ENCODE results near the gene JAGN1.
"Not testable (repeated sequence)": the region's sequence is repeated elsewhere in the genome, so short reads cannot be mapped to it uniquely, and the experiment has no call there.

Gene JAGN1

GRCh38 chr3:9854291-9854940 is 36.0 kb upstream of the JAGN1 start:
- H3K27ac ChIP-seq (ENCODE audit: low read length); H3K36me3 ChIP-seq (ENCODE audit: control insufficient read depth, insufficient read depth, low read length); H3K27me3 ChIP-seq (ENCODE audit: control insufficient read depth, insufficient read depth, low read length); DNase-seq (ENCODE audit: low read depth, low spot score); H3K4me1 ChIP-seq (ENCODE audit: control insufficient read depth, insufficient read depth, low read length); H3K9me3 ChIP-seq (ENCODE audit: control insufficient read depth, insufficient read depth, low read length); H3K4me3 ChIP-seq (ENCODE audit: low read length): not testable (repeated sequence)
- WGBS (ENCODE audit: insufficient coverage, insufficient read length) = no CpG with 5 or more reads among the region's 11 CpGs

DNA sequence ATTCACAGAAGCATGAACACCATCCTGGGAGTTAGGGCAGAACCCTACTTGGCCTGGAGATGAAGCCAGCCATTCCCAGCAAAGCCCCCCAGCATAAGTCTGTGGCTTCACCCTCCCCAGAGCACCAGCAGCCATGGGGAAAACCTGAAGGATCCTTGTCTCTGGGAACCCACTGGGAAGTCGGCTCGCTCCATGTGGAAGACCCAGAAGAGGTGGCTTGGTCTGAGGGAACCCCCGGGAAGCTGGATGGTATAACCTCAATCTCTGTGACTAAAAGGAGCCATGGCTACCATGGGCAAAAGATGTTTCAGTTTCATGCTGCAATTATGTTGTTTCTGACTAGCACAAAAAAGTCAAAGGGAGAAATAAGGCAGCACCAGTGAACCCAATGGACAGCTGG is 34.8 kb upstream of the JAGN1 start:
- no peaks in the 10 kb centered on the region for H3K27me3 ChIP-seq (ENCODE audit: control insufficient read depth, insufficient read depth, low read length)

GRCh38 chr3:9859530-9860025 is 30.8 kb upstream of the JAGN1 start:
- no peak overlapping the region for H3K27ac ChIP-seq (ENCODE audit: low read length)
- H3K4me1 ChIP-seq (ENCODE audit: control insufficient read depth, insufficient read depth, low read length) = peaks cover 4% of the 10 kb centered on the region; the same call in 1 of the 2 replicates
- WGBS (ENCODE audit: insufficient coverage, insufficient read length) = no CpG with 5 or more reads among the region's 12 CpGs
- H3K4me3 ChIP-seq (ENCODE audit: low read length) = no peak overlapping the region
- no peak for DNase-seq (ENCODE audit: low read depth, low spot score)
- no peaks in the 10 kb centered on the region for H3K36me3 ChIP-seq (ENCODE audit: control insufficient read depth, insufficient read depth, low read length)
- no peaks in the 10 kb centered on the region for H3K27me3 ChIP-seq (ENCODE audit: control insufficient read depth, insufficient read depth, low read length)
- H3K9me3 ChIP-seq (ENCODE audit: control insufficient read depth, insufficient read depth, low read length) = no peaks in the 10 kb centered on the region

More for the DNA sequence above, 34.8 kb upstream of the JAGN1 start:
- DNase-seq (ENCODE audit: low read depth, low spot score) = no peak
- WGBS (ENCODE audit: insufficient coverage, insufficient read length) = no CpG with 5 or more reads among the region's 3 CpGs
- no peaks in the 10 kb centered on the region for H3K36me3 ChIP-seq (ENCODE audit: control insufficient read depth, insufficient read depth, low read length)
- no peaks in the 10 kb centered on the region for H3K4me1 ChIP-seq (ENCODE audit: control insufficient read depth, insufficient read depth, low read length)
- H3K4me3 ChIP-seq (ENCODE audit: low read length) = no peak overlapping the region
- H3K27ac ChIP-seq (ENCODE audit: low read length) = no peak overlapping the region
- H3K9me3 ChIP-seq (ENCODE audit: control insufficient read depth, insufficient read depth, low read length) = no peaks in the 10 kb centered on the region

DNA sequence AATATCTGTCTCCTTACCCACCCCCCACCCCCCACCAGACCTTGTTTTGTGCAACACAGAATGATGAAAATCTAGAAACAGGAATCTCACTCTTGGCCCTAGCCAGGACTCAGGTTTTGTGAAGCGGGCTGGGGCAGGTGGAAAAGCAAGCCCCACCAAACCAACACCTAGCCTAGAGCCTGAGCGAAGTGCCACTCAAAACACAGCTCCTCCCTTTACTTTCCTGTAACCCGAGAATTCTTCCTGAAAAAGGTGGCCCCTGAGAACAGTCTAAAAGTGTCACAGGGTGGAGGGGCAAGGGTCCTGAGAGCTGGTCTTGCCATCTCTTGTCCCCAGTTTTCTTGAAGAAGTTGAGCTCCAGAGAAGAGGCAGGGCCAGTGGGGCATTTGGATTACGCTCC is 29.2 kb upstream of the JAGN1 start:
- no peaks in the 10 kb centered on the region for H3K9me3 ChIP-seq (ENCODE audit: control insufficient read depth, insufficient read depth, low read length)
- H3K36me3 ChIP-seq (ENCODE audit: control insufficient read depth, insufficient read depth, low read length) = no peaks in the 10 kb centered on the region
- no CpG with 5 or more reads among the region's 4 CpGs for WGBS (ENCODE audit: insufficient coverage, insufficient read length)
- H3K4me1 ChIP-seq (ENCODE audit: control insufficient read depth, insufficient read depth, low read length) = peaks cover 4% of the 10 kb centered on the region; the same call in 1 of the 2 replicates
- no peak overlapping the region for H3K4me3 ChIP-seq (ENCODE audit: low read length)
- DNase-seq (ENCODE audit: low read depth, low spot score) = no peak
- no peaks in the 10 kb centered on the region for H3K27me3 ChIP-seq (ENCODE audit: control insufficient read depth, insufficient read depth, low read length)
- H3K27ac ChIP-seq (ENCODE audit: low read length) = no peak overlapping the region

DNA sequence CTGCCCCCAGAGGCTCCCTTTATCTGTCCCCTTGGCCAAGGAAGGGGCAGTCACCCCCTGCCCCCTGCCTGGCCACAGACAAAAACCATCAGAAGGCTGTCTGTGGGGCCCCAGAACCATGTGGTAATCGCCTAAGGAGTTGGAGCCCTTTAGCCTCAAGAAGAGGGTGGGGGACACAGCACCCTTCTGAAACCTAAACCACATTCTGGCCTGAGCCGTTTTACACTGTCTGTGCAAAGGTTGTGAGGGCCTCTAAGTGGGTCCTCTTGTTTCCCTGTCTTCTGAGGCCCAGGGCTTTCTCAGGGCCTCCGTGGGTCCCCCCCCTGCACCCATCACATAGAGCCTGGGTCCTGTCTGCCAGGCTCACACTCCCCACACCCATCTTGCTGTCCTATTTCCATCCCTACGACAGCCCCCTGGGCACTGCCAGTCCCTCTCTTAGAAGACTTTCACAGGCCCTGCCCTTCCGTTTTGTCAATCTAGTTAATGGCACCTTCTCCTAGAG is 28.7 kb upstream of the JAGN1 start:
- Histone ChIP-seq H3K27me3 (ENCODE audit: control insufficient read depth, insufficient read depth, low read length) (no peaks in the 10 kb centered on the region), H3K27ac (ENCODE audit: low read length) (no peak overlapping the region), H3K4me1 (ENCODE audit: control insufficient read depth, insufficient read depth, low read length) (peaks cover 4% of the 10 kb centered on the region; the same call in 1 of the 2 replicates), H3K4me3 (ENCODE audit: low read length) (no peak overlapping the region), H3K36me3 (ENCODE audit: control insufficient read depth, insufficient read depth, low read length) (no peaks in the 10 kb centered on the region), H3K9me3 (ENCODE audit: control insufficient read depth, insufficient read depth, low read length) (no peaks in the 10 kb centered on the region)
- WGBS (ENCODE audit: insufficient coverage, insufficient read length) = no CpG with 5 or more reads among the region's 5 CpGs
- DNase-seq (ENCODE audit: low read depth, low spot score) = no peak

GRCh38 chr3:9862391-9863057 is 27.9 kb upstream of the JAGN1 start:
- Histone ChIP-seq H3K36me3 (ENCODE audit: control insufficient read depth, insufficient read depth, low read length) (no peaks in the 10 kb centered on the region), H3K4me3 (ENCODE audit: low read length) (peak overlapping the region; percentile 16; the same call in 1 of the 2 replicates), H3K27ac (ENCODE audit: low read length) (no peak overlapping the region), H3K4me1 (ENCODE audit: control insufficient read depth, insufficient read depth, low read length) (peaks cover 4% of the 10 kb centered on the region; the same call in 1 of the 2 replicates), H3K9me3 (ENCODE audit: control insufficient read depth, insufficient read depth, low read length) (no peaks in the 10 kb centered on the region), H3K27me3 (ENCODE audit: control insufficient read depth, insufficient read depth, low read length) (no peaks in the 10 kb centered on the region)
- no peak for DNase-seq (ENCODE audit: low read depth, low spot score)
- no CpG with 5 or more reads among the region's 45 CpGs for WGBS (ENCODE audit: insufficient coverage, insufficient read length)

DNA sequence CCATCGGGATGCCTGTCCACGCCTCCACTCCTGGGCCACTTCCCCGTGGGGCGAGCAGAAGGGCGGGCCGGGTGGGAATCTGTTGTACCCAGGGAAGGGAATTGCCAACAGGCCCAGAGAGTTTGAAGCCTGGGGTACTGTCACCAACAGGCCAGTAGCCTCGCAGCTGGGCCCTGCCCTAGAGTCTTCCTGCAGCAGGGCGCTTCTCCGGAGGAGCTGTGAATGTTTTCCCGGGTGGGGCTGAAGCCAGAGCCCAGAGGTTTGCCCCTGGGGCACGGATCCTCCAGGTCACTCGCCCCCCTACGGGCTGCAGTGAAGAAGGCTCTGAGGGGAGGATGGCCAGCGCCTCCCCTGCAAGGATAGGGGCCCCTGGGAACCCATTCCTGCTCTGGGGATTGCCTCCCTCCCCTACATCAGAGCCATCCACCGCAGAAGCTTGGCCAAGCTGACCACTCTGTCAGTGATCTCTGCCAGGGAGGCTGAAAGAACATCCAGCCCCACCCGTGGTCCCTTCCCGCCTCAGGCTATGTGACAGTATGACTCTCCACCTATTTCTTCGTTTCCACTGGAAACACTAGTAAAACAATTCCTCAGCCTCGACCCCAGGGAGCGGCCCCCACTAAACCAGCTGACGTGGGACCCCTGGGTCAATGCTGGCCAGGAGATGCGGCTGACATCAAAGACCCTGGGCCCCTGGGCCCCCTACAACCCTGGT is 27.2 kb upstream of the JAGN1 start:
- Histone ChIP-seq H3K27me3 (ENCODE audit: control insufficient read depth, insufficient read depth, low read length) (no peaks in the 10 kb centered on the region), H3K4me3 (ENCODE audit: low read length) (peak overlapping the region; percentile 16; the same call in 1 of the 2 replicates), H3K36me3 (ENCODE audit: control insufficient read depth, insufficient read depth, low read length) (no peaks in the 10 kb centered on the region), H3K4me1 (ENCODE audit: control insufficient read depth, insufficient read depth, low read length) (peaks cover 4% of the 10 kb centered on the region; the same call in 1 of the 2 replicates), H3K27ac (ENCODE audit: low read length) (no peak overlapping the region), H3K9me3 (ENCODE audit: control insufficient read depth, insufficient read depth, low read length) (no peaks in the 10 kb centered on the region)
- WGBS (ENCODE audit: insufficient coverage, insufficient read length) = no CpG with 5 or more reads among the region's 22 CpGs
- no peak for DNase-seq (ENCODE audit: low read depth, low spot score)

DNA sequence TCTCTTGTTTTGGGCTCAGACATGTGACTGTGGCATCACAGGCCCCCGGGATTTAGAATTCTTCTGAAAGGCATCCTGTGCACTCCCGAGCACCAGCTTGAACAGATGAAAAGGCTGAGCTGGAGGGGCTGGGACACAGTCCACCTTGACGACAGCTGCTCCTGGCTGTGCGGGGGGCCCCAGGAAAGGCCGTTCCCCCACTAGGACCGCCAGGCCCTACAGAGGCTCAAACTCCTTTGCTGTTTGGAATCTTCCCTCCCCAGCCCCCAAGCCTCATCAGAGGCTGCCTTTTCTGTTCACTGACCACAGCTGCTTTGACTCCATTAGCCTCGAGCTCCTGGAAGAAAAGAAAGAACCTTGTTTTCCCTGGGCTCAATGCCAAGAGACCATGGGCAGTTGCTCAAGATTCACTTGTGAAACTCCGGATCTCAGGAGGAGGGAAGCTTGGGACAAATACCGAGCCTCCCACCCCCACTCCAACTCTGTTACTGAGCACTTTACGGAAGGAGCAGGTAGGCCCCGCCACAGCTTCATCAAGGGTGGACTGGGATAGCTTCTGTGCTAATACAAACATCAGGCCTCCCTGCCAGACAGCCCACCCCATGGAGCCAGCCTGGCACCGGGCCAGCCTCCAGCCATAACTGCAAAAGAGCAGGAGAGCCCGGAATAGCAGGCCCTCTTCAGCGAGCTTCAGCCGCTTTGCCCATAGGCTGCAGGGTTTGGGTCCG is 26.0 kb upstream of the JAGN1 start:
- Histone ChIP-seq H3K27ac (ENCODE audit: low read length) (no peak overlapping the region), H3K27me3 (ENCODE audit: control insufficient read depth, insufficient read depth, low read length) (no peaks in the 10 kb centered on the region), H3K36me3 (ENCODE audit: control insufficient read depth, insufficient read depth, low read length) (no peaks in the 10 kb centered on the region), H3K9me3 (ENCODE audit: control insufficient read depth, insufficient read depth, low read length) (no peaks in the 10 kb centered on the region), H3K4me1 (ENCODE audit: control insufficient read depth, insufficient read depth, low read length) (peaks cover 4% of the 10 kb centered on the region; the same call in 1 of the 2 replicates), H3K4me3 (ENCODE audit: low read length) (no peak overlapping the region)
- WGBS (ENCODE audit: insufficient coverage, insufficient read length) = no CpG with 5 or more reads among the region's 16 CpGs
- no peak for DNase-seq (ENCODE audit: low read depth, low spot score)

GRCh38 chr3:9865125-9865637 is 25.2 kb upstream of the JAGN1 start:
- not testable (repeated sequence) for H3K27me3 ChIP-seq (ENCODE audit: control insufficient read depth, insufficient read depth, low read length); H3K4me1 ChIP-seq (ENCODE audit: control insufficient read depth, insufficient read depth, low read length); H3K9me3 ChIP-seq (ENCODE audit: control insufficient read depth, insufficient read depth, low read length); DNase-seq (ENCODE audit: low read depth, low spot score); H3K36me3 ChIP-seq (ENCODE audit: control insufficient read depth, insufficient read depth, low read length); H3K4me3 ChIP-seq (ENCODE audit: low read length); H3K27ac ChIP-seq (ENCODE audit: low read length)
- no CpG with 5 or more reads among the region's 10 CpGs for WGBS (ENCODE audit: insufficient coverage, insufficient read length)

All from iPS DF 6.9 (cell line).